Endothelial cell of umbilical vein (primary cell): ENCODE data around the gene FST. TPM values are rescaled to one million over a fixed set of nuclear protein-coding genes. Genes with fewer than 3 reads are reported as not detected.

Source experiments
- BruUV-seq: library from RNA; stranded (reverse); fragments of 400-500 nt; replicated peaks from 2 replicates; lab custom pipeline; 2021; lab: Mats Ljungman, UMichigan
- CTCF ChIA-PET: fragments of 300-600, 350-600 bp; sonication (Branson Sonifier 250); formaldehyde crosslinking; loops from one replicate; lab custom pipeline; 2021; ENCODE audit warnings: antibody characterized with exemption, inconsistent platforms; lab: Charles Lee
- POLR2A ChIA-PET: fragments of 300-600, 350-600 bp; sonication (Branson Sonifier 250); formaldehyde crosslinking; loops from one replicate; lab custom pipeline; 2021; ENCODE audit warnings: antibody characterized with exemption, inconsistent platforms; lab: Charles Lee
- DNase-seq: peaks from one replicate; pipeline ENCODE4 v3.0.0-alpha.2; 2011; ENCODE audit warnings: low read depth, low spot score
- FAIRE-seq: peaks from 2 replicates; lab custom pipeline; 2011; peaks lifted over from hg19 to GRCh38; lab: Jason Lieb, UNC
- H2AFZ ChIP-seq: 2 replicates; pipeline ENCODE4 v1.6.0; 2012; ENCODE audit warnings: low read depth, low read length, control low read depth, inconsistent platforms
- H3K27ac ChIP-seq: 2 replicates; pipeline ENCODE4 v1.5.1; 2011; ENCODE audit warnings: low read depth, mild to moderate bottlenecking, control low read depth, low read length, moderate library complexity; ENCODE audit not compliant: insufficient read depth
- H3K27me3 ChIP-seq, 2 experiments: 2 replicates each; pipeline versions ENCODE4 v1.6.0 to v1.6.1; 2011; ENCODE audit warnings: low read length in 2 of 2, mixed read lengths in 1 of 2; ENCODE audit not compliant: control insufficient read depth in 2 of 2, insufficient read depth in 2 of 2
- H3K36me3 ChIP-seq, 2 experiments: 2 replicates in 1 of 2; 3 replicates in 1 of 2; pipeline ENCODE4 v1.5.1; 2011; ENCODE audit warnings: low read length in 2 of 2, mild to moderate bottlenecking in 1 of 2, moderate library complexity in 1 of 2; ENCODE audit not compliant: control insufficient read depth in 2 of 2, insufficient read depth in 2 of 2; ENCODE audit errors: extremely low read depth in 1 of 2
- H3K4me1 ChIP-seq: 3 replicates; pipeline ENCODE4 v1.5.1; 2011; ENCODE audit warnings: mild to moderate bottlenecking, low read length; ENCODE audit not compliant: control insufficient read depth, insufficient read depth; ENCODE audit errors: extremely low read depth
- H3K4me2 ChIP-seq: 2 replicates; pipeline ENCODE4 v1.6.1; 2011; ENCODE audit warnings: low read length, control low read depth, mixed read lengths; ENCODE audit not compliant: insufficient read depth
- H3K4me3 ChIP-seq, 3 experiments: fragments of 200-600 bp in 1 of 3; sonication (generic), shearing (Covaris generic) in 1 of 3; replicated peaks in 1 of 3; 2 replicates each; pipeline ENCODE4 v1.5.1; 2011 to 2016; ENCODE audit warnings: control low read depth in 3 of 3, low read length in 3 of 3, mild to moderate bottlenecking in 2 of 3, inconsistent platforms in 1 of 3, low read depth in 1 of 3, moderate library complexity in 1 of 3; ENCODE audit not compliant: insufficient read depth in 1 of 3
- H3K79me2 ChIP-seq: 2 replicates; pipeline ENCODE4 v1.6.0; 2012; ENCODE audit warnings: low read length, inconsistent platforms; ENCODE audit not compliant: control insufficient read depth, insufficient read depth
- H3K9ac ChIP-seq: replicated peaks from 2 replicates; pipeline ENCODE3; 2011; ENCODE audit warnings: low read length, control low read depth; ENCODE audit not compliant: insufficient read depth; ENCODE audit errors: extremely low read depth
- H3K9me1 ChIP-seq: replicated peaks from 3 replicates; pipeline ENCODE4 v1.6.0; 2011; ENCODE audit warnings: mild to moderate bottlenecking, low read length; ENCODE audit not compliant: control insufficient read depth, insufficient read depth; ENCODE audit errors: extremely low read depth
- H3K9me3 ChIP-seq: replicated peaks from 2 replicates; pipeline ENCODE4 v1.5.1; 2012; ENCODE audit warnings: low read length, inconsistent platforms; ENCODE audit not compliant: control insufficient read depth, insufficient read depth
- H4K20me1 ChIP-seq: replicated peaks from 2 replicates; pipeline ENCODE3; 2011; ENCODE audit warnings: mild to moderate bottlenecking, low read length; ENCODE audit not compliant: control insufficient read depth, insufficient read depth; ENCODE audit errors: extremely low read depth
- CTCF ChIP-seq, 2 donors: IDR thresholded peaks; 1 replicate in 1 of 2; 2 replicates in 1 of 2; pipeline ENCODE4 v1.5.1; 2011; ENCODE audit warnings: low read length in 2 of 2, mild to moderate bottlenecking in 2 of 2, moderate library complexity in 2 of 2, control low read depth in 1 of 2, inconsistent platforms in 1 of 2, low read depth in 1 of 2; ENCODE audit not compliant: insufficient read depth in 1 of 2; ENCODE audit errors: extremely low read depth in 1 of 2
- EZH2 ChIP-seq: IDR thresholded peaks from 2 replicates; pipeline ENCODE4 v1.6.1; 2012; ENCODE audit warnings: borderline replicate concordance, low read depth, mild to moderate bottlenecking, moderate library complexity, low read length, inconsistent platforms; ENCODE audit not compliant: severe bottlenecking
- FOS ChIP-seq: IDR thresholded peaks from 2 replicates; pipeline ENCODE4 v1.6.1; 2011; ENCODE audit warnings: mild to moderate bottlenecking, low read length, moderate library complexity, borderline replicate concordance; ENCODE audit not compliant: insufficient read depth
- GATA2 ChIP-seq: IDR thresholded peaks from 2 replicates; pipeline ENCODE4 v1.7.0; 2011; ENCODE audit warnings: low read depth, mild to moderate bottlenecking, moderate library complexity, mixed read lengths, low read length; ENCODE audit not compliant: insufficient read length, insufficient read depth
- JUN ChIP-seq: IDR thresholded peaks from 2 replicates; pipeline ENCODE4 v1.6.1; 2011; ENCODE audit warnings: borderline replicate concordance, low read depth; ENCODE audit not compliant: insufficient read length, insufficient read depth
- MAX ChIP-seq: IDR thresholded peaks from 2 replicates; pipeline ENCODE4 v1.6.1; 2011; ENCODE audit not compliant: insufficient read depth, insufficient read length
- MYC ChIP-seq: IDR thresholded peaks from one replicate; pipeline ENCODE4 v1.6.1; 2011; ENCODE audit warnings: mild to moderate bottlenecking, low read depth, low read length
- POLR2A ChIP-seq: IDR thresholded peaks from 2 replicates; pipeline ENCODE4 v1.6.1; 2012; ENCODE audit warnings: low read depth, mild to moderate bottlenecking, control low read depth, low read length
- POLR2AphosphoS5 ChIP-seq: IDR thresholded peaks from 2 replicates; pipeline ENCODE4 v1.6.1; 2012; ENCODE audit warnings: low read depth, mild to moderate bottlenecking, control low read depth, low read length, moderate library complexity; ENCODE audit not compliant: insufficient read depth
- dilution Hi-C: fragments of 300-500 bp; cut with MboI; formaldehyde crosslinking; loops from one replicate; pipeline ENCODE4 v1.15.0; 2019; ENCODE audit warnings: low sequenced_read_pairs; ENCODE audit not compliant: extremely low pct_ligation_motif_present
- intact Hi-C: fragments of 100-400 bp; cut with micrococcal nuclease; formaldehyde crosslinking; loops from one replicate; pipeline ENCODE4 v1.10.0; 2022
- polyA plus RNA-seq, 4 experiments: library from polyadenylated mRNA; depleted of rRNA in 3 of 4; stranded (reverse) in 3 of 4; unstranded in 1 of 4; fragments of >200 nt; gene quantifications; 2 replicates each; pipeline versions ENCODE4 v1.2.1 to v1.2.3, GENCODE V29; 2011 to 2012; ENCODE audit warnings: missing spikeins in 1 of 4
- total RNA-seq: library from RNA; stranded (reverse); gene quantifications from 2 replicates; pipeline ENCODE4 v1.2.3, GENCODE V29; 2021

Gene FST
- total and polyA plus RNA-seq, 2 donors (not counting 3 experiments of a cell fraction or from before 2014, with no cell fraction given), result 20.8 to 46.0 TPM

DNA sequence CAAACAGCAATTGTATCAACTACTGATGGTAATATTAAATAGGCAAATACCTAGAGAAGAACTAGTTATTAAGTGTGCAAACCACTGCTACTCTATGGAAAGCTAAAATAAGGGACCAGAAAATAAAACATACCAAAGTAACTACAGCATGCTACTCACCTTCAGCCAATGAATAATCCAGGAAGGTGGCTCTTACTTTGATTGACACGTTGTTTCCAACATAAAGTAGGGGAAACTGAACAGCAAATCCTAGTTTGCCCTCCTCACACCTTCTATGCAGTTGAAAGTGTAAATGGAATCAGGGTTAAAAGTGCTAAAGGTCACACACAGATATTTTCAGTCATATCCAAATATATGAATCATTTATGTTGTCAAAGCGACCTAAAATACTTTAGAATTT is 5.1 kb upstream of the FST start:
- H2AFZ ChIP-seq, result no peak overlapping the region
- no peak for DNase-seq
- no peak overlapping the region for H3K9ac ChIP-seq
- H3K4me2 ChIP-seq, result no peak overlapping the region
- intact Hi-C loops, result loop anchor here (5.0 kb wide), 1 partner anchor 113 kb away; no protein-coding TSS in a partner anchor
- H3K36me3 ChIP-seq, result no peaks in the 10 kb centered on the region
- H3K27me3 ChIP-seq, result peaks cover 4 to 15% of the 10 kb centered on the region in 2 experiments
- peaks cover 7% of the 10 kb centered on the region for H3K4me1 ChIP-seq
- CTCF ChIA-PET, result interaction anchor here (1.7 to 3.3 kb wide), 2 partner anchors 10 to 213 kb away, joined by 6 to 11 read pairs; no protein-coding TSS in a partner anchor
- H3K27ac ChIP-seq, result no peak overlapping the region
- H3K9me3 ChIP-seq, result no peaks in the 10 kb centered on the region
- no peak overlapping the region for H3K4me3 ChIP-seq
- POLR2A ChIA-PET, result no interaction called here
- no peaks in the 10 kb centered on the region for H3K9me1 ChIP-seq
- H4K20me1 ChIP-seq, result no peaks in the 10 kb centered on the region
- TF ChIP-seq MAX, result no peak
- no peak for TF ChIP-seq CTCF (IDR thresholded peaks at IDR 0.05; ENCODE audit: extremely low read depth in 1 of 2, insufficient read depth in 1 of 2, low read depth in 1 of 2, low read length in 2 of 2)
- TF ChIP-seq EZH2, result no peak
- TF ChIP-seq GATA2, result no peak
- TF ChIP-seq JUN, result no peak
- TF ChIP-seq FOS, result no peak
- no peak for TF ChIP-seq POLR2AphosphoS5
- no peak for TF ChIP-seq POLR2A
- no peak for TF ChIP-seq MYC
- dilution Hi-C loops, result no loop called here
- FAIRE-seq, result no peak
- H3K79me2 ChIP-seq, result no peaks in the 10 kb centered on the region
- BruUV-seq, result no TSS peak
